HG02763 (cell line): ENCODE data around the gene PLXNC1.

ENCODE experiments used
- ATAC-seq: cut with Tn5 transposase; IDR thresholded peaks from one replicate; pipeline ENCODE4 v1.9.1; 2021; ENCODE audit warnings: mild to moderate bottlenecking, moderate library complexity; ENCODE audit not compliant: unreplicated experiment

Gene PLXNC1

GRCh38 chr12:94178882-94179281, 30.5 kb downstream of the PLXNC1 start:
- ATAC-seq = no peak

GRCh38 chr12:94179723-94180122, 31.3 kb downstream of the PLXNC1 start:
- ATAC-seq = no peak

GRCh38 chr12:94180558-94181296, 32.4 kb downstream of the PLXNC1 start:
- ATAC-seq = no peak

GRCh38 chr12:94182986-94183707, 34.8 kb downstream of the PLXNC1 start:
- no peak for ATAC-seq

- no peak for ATAC-seq
These were observed 35.5 kb downstream of the PLXNC1 start for GRCh38 chr12:94183708-94184379.

- no peak for ATAC-seq
These were observed 36.8 kb downstream of the PLXNC1 start for GRCh38 chr12:94184995-94185719.

GRCh38 chr12:94185801-94186200, 37.4 kb downstream of the PLXNC1 start:
- ATAC-seq = no peak

GRCh38 chr12:94186278-94187241, 38.2 kb downstream of the PLXNC1 start:
- no peak for ATAC-seq

- ATAC-seq = no peak
These were observed 39.0 kb downstream of the PLXNC1 start for GRCh38 chr12:94187361-94187760.

GRCh38 chr12:94190623-94191022, 42.2 kb downstream of the PLXNC1 start:
- ATAC-seq = no peak

GRCh38 chr12:94191023-94191422, 42.6 kb downstream of the PLXNC1 start:
- no peak for ATAC-seq

GRCh38 chr12:94191811-94192210, 43.4 kb downstream of the PLXNC1 start:
- no peak for ATAC-seq

- ATAC-seq = no peak
These were observed 44.1 kb downstream of the PLXNC1 start for GRCh38 chr12:94192506-94192905.

GRCh38 chr12:94193168-94193567, 44.8 kb downstream of the PLXNC1 start:
- ATAC-seq = no peak

- no peak for ATAC-seq
These were observed 47.1 kb downstream of the PLXNC1 start for GRCh38 chr12:94195483-94195882.

- ATAC-seq = no peak
These were observed 50.1 kb downstream of the PLXNC1 start for GRCh38 chr12:94198469-94198868.

- no peak for ATAC-seq
These were observed 50.5 kb downstream of the PLXNC1 start for GRCh38 chr12:94198872-94199271.

GRCh38 chr12:94200069-94200468, 51.7 kb downstream of the PLXNC1 start:
- no peak for ATAC-seq

- no peak for ATAC-seq
These were observed 52.3 kb downstream of the PLXNC1 start for GRCh38 chr12:94200695-94201094.
